K562 (cell line): ENCODE data around the gene RPTOR. TPM values are rescaled to one million over a fixed set of nuclear protein-coding genes. Genes with fewer than 3 reads are reported as not detected.

Experiments
- ATAC-seq: fragments of 200-7000 bp; cut with Tn5 transposase; 3 replicates; pipeline ENCODE4 v1.9.1; 2020; ENCODE audit warnings: moderate library complexity
- BruUV-seq: library from RNA; stranded (reverse); fragments of 400-500 nt; replicated peaks from 2 replicates; lab custom pipeline; 2021; lab: Mats Ljungman, UMichigan
- CTCF ChIA-PET: fragments of 300-600 bp; formaldehyde crosslinking; extraction: SDS; loops from one replicate; lab custom pipeline; 2021; ENCODE audit warnings: low intra/inter-chr PET ratio; lab: Yijun Ruan, JAX
- POLR2A ChIA-PET: fragments of 300-600, 350-650 bp; sonication (Branson Sonifier 250); formaldehyde crosslinking; extraction: SDS; loops from one replicate; lab custom pipeline; 2021; ENCODE audit warnings: antibody characterized with exemption, inconsistent platforms; lab: Yijun Ruan, JAX
- DNase-seq, 4 experiments: peaks; one replicate each; pipeline versions ENCODE4 v3.0.0 to v3.0.0-alpha.2; 2011 to 2018; ENCODE audit warnings: low spot score in 3 of 4, mixed read lengths in 3 of 4; ENCODE audit errors: extremely low read depth in 1 of 4
- FAIRE-seq: peaks from 2 replicates; lab custom pipeline; 2011; peaks lifted over from hg19 to GRCh38; lab: Jason Lieb, UNC
- H2AFZ ChIP-seq: 2 replicates; pipeline ENCODE4 v1.6.0; 2011; ENCODE audit warnings: low read depth, low read length, control low read depth, inconsistent platforms
- H3K27ac ChIP-seq: fragments of 200-600 bp; 3 replicates; pipeline ENCODE4 v1.8.0; 2011; ENCODE audit warnings: low read depth, mild to moderate bottlenecking, control low read depth, inconsistent platforms, low read length, moderate library complexity, mixed read lengths; ENCODE audit errors: extremely low read depth
- H3K27me3 ChIP-seq, 2 experiments: fragments of 300-600 bp in 1 of 2; 2 replicates in 1 of 2; 3 replicates in 1 of 2; pipeline versions ENCODE4 v1.6.0 to v1.8.0; 2011; ENCODE audit warnings: inconsistent platforms in 2 of 2, low read length in 2 of 2, mild to moderate bottlenecking in 1 of 2, mixed read lengths in 1 of 2, moderate library complexity in 1 of 2; ENCODE audit not compliant: control insufficient read depth in 2 of 2, insufficient read depth in 2 of 2
- H3K36me3 ChIP-seq: fragments of 300-600 bp; 3 replicates; pipeline ENCODE4 v1.8.0; 2011; ENCODE audit warnings: mild to moderate bottlenecking, low read length, inconsistent platforms; ENCODE audit not compliant: control insufficient read depth, insufficient read depth
- H3K4me1 ChIP-seq, 2 experiments: fragments of 200-600 bp in 1 of 2; replicated peaks in 1 of 2; 2 replicates in 1 of 2; 3 replicates in 1 of 2; pipeline versions ENCODE4 v1.5.1 to v1.8.0; 2011; ENCODE audit warnings: inconsistent platforms in 2 of 2, low read length in 2 of 2, mild to moderate bottlenecking in 1 of 2, mixed read lengths in 1 of 2, moderate library complexity in 1 of 2; ENCODE audit not compliant: control insufficient read depth in 2 of 2, insufficient read depth in 2 of 2
- H3K4me2 ChIP-seq: 2 replicates; pipeline ENCODE4 v1.6.1; 2011; ENCODE audit warnings: low read length, control low read depth, inconsistent platforms, mixed read lengths; ENCODE audit not compliant: insufficient read depth
- H3K4me3 ChIP-seq: fragments of 200-600 bp; sonication (generic), shearing (Covaris generic); 2 replicates; pipeline ENCODE4 v1.5.1; 2016; ENCODE audit warnings: control low read depth, inconsistent platforms
- H3K79me2 ChIP-seq: fragments of 200-600 bp; 3 replicates; pipeline ENCODE4 v1.8.0; 2011; ENCODE audit warnings: low read length, inconsistent platforms; ENCODE audit not compliant: control insufficient read depth, insufficient read depth
- H3K9ac ChIP-seq, 2 experiments: 2 replicates each; pipeline versions ENCODE4 v1.6.0 to v1.6.1; 2011; ENCODE audit warnings: low read depth in 2 of 2, low read length in 2 of 2, control low read depth in 1 of 2, inconsistent platforms in 1 of 2, mild to moderate bottlenecking in 1 of 2, mixed read lengths in 1 of 2; ENCODE audit not compliant: insufficient read depth in 1 of 2
- H3K9me1 ChIP-seq: one replicate; pipeline ENCODE4 v1.6.0; 2011; ENCODE audit warnings: inconsistent platforms, mild to moderate bottlenecking, low read length, moderate library complexity; ENCODE audit not compliant: control insufficient read depth, insufficient read depth
- H3K9me3 ChIP-seq: replicated peaks from 2 replicates; pipeline ENCODE4 v1.5.1; 2011; ENCODE audit warnings: low read depth, low read length, inconsistent platforms; ENCODE audit not compliant: control insufficient read depth, insufficient read depth
- H4K20me1 ChIP-seq: replicated peaks from 2 replicates; pipeline ENCODE4 v1.6.1; 2011; ENCODE audit warnings: low read length, inconsistent platforms, mixed read lengths; ENCODE audit not compliant: control insufficient read depth, insufficient read depth
- CBFA2T2 ChIP-seq: fragments of 450-650 bp; conservative IDR thresholded peaks from 2 replicates; pipeline ENCODE4 v1.6.1; 2017; ENCODE audit warnings: mild to moderate bottlenecking
- HCFC1 ChIP-seq: IDR thresholded peaks from 2 replicates; pipeline ENCODE4 v1.6.1; 2012; ENCODE audit warnings: low read depth, low read length, improper control_type of control experiment
- HDGF ChIP-seq: fragments of 450-650 bp; IDR thresholded peaks from 2 replicates; pipeline ENCODE4 v1.6.1; 2016
- PYGO2 ChIP-seq: fragments of 450-650 bp; IDR thresholded peaks from 2 replicates; pipeline ENCODE4 v1.6.1; 2016; ENCODE audit warnings: mild to moderate bottlenecking, missing genetic modification characterization, moderate library complexity, missing compliant biosample characterization
- ZNF140 ChIP-seq: fragments of 250-450 bp; sonication (Bioruptor Pico); IDR thresholded peaks from 2 replicates; pipeline ENCODE4 v1.8.0; 2021; ENCODE audit warnings: moderate library complexity, mild to moderate bottlenecking, inconsistent platforms
- ZNF175 ChIP-seq: fragments of 200-800 bp; sonication (Bioruptor generic); IDR thresholded peaks from 2 replicates; pipeline ENCODE4 v1.6.1; 2016; ENCODE audit warnings: low read depth, mild to moderate bottlenecking, missing genetic modification characterization, missing compliant biosample characterization
- ZNF584 ChIP-seq: fragments of 200-800 bp; sonication (Bioruptor generic); IDR thresholded peaks from 2 replicates; pipeline ENCODE4 v1.6.1; 2016; ENCODE audit warnings: low read depth, mild to moderate bottlenecking, missing genetic modification characterization, missing compliant biosample characterization
- ZNF655 ChIP-seq: fragments of 250-450 bp; sonication (Bioruptor Pico); IDR thresholded peaks from 2 replicates; pipeline ENCODE4 v1.5.0; 2021
- WGBS: fragments of 100-300 bp; shearing (Covaris generic); methylation state at CpG from one replicate; pipeline ENCODE4 v1.1.6; 2016; ENCODE audit warnings: low coverage, mixed read lengths; ENCODE audit not compliant: insufficient coverage; ENCODE audit errors: missing lambda C conversion rate; 5-methylcytosine and 5-hydroxymethylcytosine counted together
- in situ Hi-C: fragments of 300-500 bp; cut with MboI; formaldehyde crosslinking; loops from 4 replicates; pipeline ENCODE4 v1.15.0; 2018; ENCODE audit warnings: inconsistent platforms, mixed read lengths
- intact Hi-C: fragments of 100-400 bp; cut with micrococcal nuclease; formaldehyde crosslinking; loops from 2 replicates; pipeline ENCODE4 v1.14.2; 2022
- polyA plus RNA-seq, 8 experiments: library from polyadenylated mRNA; depleted of rRNA in 4 of 8; stranded (reverse) in 5 of 8; unstranded in 3 of 8; fragments of >200 nt; fragmentation: Nextera tagmentation in 2 of 8; fragmentation: Illumina TruSeq in 1 of 8; extraction: Ambion mirVana in 2 of 8; extraction: Trizol in 1 of 8; gene quantifications; 2 replicates each; pipeline versions ENCODE4 v1.2.1 to v1.2.3, GENCODE V29; 2011 to 2014; ENCODE audit warnings: inconsistent platforms in 1 of 8, missing spikeins in 1 of 8
- total RNA-seq, 7 experiments: library from RNA; depleted of rRNA in 6 of 7; stranded (reverse); fragments of >200 nt in 6 of 7; fragmentation: Illumina TruSeq in 2 of 7; extraction: Trizol in 2 of 7; gene quantifications; 2 replicates each; pipeline versions ENCODE4 v1.2.1 to v1.2.3, GENCODE V29; 2011 to 2021; ENCODE audit warnings: low replicate concordance in 1 of 7
- TF ChIP-seq, protein P1 (sequence below): fragments of 250-450 bp; sonication (Bioruptor Pico); IDR thresholded peaks from 2 replicates; pipeline ENCODE4 v1.4.0; 2020; ENCODE audit warnings: borderline replicate concordance
- TF ChIP-seq, protein P2 (sequence below), 2 experiments: fragments of 450-650 bp; formaldehyde crosslinking in 1 of 2; IDR thresholded peaks; 2 replicates each; pipeline versions ENCODE4 v1.4.0 to v1.6.1; 2014 to 2020; ENCODE audit warnings: mild to moderate bottlenecking in 2 of 2, borderline replicate concordance in 1 of 2, low read depth in 1 of 2

Gene RPTOR
- total and polyA plus RNA-seq, 9 of the 15 experiments (the other 6 are each of a cell fraction or from before 2014, with no cell fraction given) = 0.24 to 54.1 (median 10.2) TPM

DNA sequence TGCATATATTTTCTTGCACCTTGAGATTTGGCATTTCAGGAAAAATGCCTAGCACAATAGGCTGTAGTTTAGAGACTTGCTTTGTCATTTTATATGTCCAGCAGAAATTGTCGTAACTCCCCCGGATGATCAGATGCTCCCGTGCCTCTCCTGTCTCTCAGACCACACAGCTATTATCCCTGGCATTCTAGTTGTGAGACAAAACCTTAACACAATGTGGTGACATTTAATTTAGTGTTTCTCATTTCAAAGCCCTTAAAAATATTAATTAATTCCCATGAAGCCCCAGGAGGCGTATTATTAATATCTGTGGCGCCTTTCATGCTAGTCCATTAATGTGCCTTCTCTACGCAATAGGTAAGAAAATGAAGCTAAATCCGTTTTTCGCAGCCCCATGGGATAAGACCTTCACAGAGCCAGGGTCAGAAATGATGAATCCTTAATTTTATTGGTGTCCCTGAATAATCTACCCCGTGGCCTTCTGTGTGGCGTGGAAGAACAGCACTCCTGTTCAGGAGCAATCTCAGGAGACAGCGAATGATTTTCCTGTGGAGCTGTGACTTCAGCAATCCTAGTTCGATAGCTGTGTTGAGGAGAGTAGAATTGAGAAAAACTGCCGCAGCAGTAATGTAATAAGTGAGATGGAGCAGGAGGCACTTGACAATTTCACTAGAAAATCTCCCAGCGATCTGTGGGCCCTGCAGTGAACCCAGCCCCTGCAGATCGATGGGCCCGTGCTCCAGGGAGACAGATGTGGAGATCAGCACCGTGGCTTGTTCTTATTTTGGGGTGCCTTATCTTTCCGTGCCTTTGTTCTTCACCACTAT, 157.9 kb downstream of the RPTOR start:
- intact Hi-C loops (no loop called here), in situ Hi-C loops (no loop called here)
- ATAC-seq (no peak), FAIRE-seq (no peak), DNase-seq (no peak)
- no peak overlapping the region for H3K4me2 ChIP-seq
- H3K9ac ChIP-seq = no peak overlapping the region
- peaks cover under 1% of the 10 kb centered on the region; the same call in 1 of the 3 replicates for H3K36me3 ChIP-seq
- H2AFZ ChIP-seq = no peak overlapping the region
- H3K4me1 ChIP-seq = peaks cover 0 to 15% of the 10 kb centered on the region in 2 experiments; a peak in 2 of 5 replicates
- no peak overlapping the region for H3K27ac ChIP-seq
- no TSS peak for BruUV-seq
- no peak overlapping the region for H3K4me3 ChIP-seq
- peaks cover 7% of the 10 kb centered on the region for H3K9me1 ChIP-seq
- H4K20me1 ChIP-seq = peaks cover 7% of the 10 kb centered on the region; the same call in 1 of the 2 replicates
- H3K27me3 ChIP-seq = no peaks in the 10 kb centered on the region
- ChIA-PET CTCF (no interaction called here), POLR2A (interaction anchor here (1.5 kb wide), 1 partner anchor 13 kb away, joined by 3 read pairs; no protein-coding TSS in a partner anchor)
- H3K79me2 ChIP-seq = peaks cover 50% of the 10 kb centered on the region
- H3K9me3 ChIP-seq = no peaks in the 10 kb centered on the region
- WGBS = 74% methylated on average over 18 of the region's 18 CpGs
- TF ChIP-seq, protein P1, sequence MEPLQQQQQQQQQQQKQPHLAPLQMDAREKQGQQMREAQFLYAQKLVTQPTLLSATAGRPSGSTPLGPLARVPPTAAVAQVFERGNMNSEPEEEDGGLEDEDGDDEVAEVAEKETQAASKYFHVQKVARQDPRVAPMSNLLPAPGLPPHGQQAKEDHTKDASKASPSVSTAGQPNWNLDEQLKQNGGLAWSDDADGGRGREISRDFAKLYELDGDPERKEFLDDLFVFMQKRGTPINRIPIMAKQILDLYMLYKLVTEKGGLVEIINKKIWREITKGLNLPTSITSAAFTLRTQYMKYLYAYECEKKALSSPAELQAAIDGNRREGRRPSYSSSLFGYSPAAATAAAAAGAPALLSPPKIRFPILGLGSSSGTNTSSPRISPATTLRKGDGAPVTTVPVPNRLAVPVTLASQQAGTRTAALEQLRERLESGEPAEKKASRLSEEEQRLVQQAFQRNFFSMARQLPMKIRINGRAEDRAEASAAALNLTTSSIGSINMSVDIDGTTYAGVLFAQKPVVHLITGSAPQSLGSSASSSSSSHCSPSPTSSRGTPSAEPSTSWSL (CRISPR knock-in tag) = no peak
- TF ChIP-seq HCFC1 = no peak
- no peak for TF ChIP-seq PYGO2 (tag)
- no peak for TF ChIP-seq HDGF
- TF ChIP-seq ZNF175 (CRISPR knock-in tag) = no peak
- no peak for TF ChIP-seq ZNF140
- no peak for TF ChIP-seq ZNF584 (CRISPR knock-in tag)
- no peak for TF ChIP-seq ZNF655 (CRISPR knock-in tag)
- no peak for TF ChIP-seq CBFA2T2
- TF ChIP-seq, protein P2, sequence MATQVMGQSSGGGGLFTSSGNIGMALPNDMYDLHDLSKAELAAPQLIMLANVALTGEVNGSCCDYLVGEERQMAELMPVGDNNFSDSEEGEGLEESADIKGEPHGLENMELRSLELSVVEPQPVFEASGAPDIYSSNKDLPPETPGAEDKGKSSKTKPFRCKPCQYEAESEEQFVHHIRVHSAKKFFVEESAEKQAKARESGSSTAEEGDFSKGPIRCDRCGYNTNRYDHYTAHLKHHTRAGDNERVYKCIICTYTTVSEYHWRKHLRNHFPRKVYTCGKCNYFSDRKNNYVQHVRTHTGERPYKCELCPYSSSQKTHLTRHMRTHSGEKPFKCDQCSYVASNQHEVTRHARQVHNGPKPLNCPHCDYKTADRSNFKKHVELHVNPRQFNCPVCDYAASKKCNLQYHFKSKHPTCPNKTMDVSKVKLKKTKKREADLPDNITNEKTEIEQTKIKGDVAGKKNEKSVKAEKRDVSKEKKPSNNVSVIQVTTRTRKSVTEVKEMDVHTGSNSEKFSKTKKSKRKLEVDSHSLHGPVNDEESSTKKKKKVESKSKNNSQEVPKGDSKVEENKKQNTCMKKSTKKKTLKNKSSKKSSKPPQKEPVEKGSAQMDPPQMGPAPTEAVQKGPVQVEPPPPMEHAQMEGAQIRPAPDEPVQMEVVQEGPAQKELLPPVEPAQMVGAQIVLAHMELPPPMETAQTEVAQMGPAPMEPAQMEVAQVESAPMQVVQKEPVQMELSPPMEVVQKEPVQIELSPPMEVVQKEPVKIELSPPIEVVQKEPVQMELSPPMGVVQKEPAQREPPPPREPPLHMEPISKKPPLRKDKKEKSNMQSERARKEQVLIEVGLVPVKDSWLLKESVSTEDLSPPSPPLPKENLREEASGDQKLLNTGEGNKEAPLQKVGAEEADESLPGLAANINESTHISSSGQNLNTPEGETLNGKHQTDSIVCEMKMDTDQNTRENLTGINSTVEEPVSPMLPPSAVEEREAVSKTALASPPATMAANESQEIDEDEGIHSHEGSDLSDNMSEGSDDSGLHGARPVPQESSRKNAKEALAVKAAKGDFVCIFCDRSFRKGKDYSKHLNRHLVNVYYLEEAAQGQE (IDR thresholded peaks at IDR 0.05; ENCODE audit: borderline replicate concordance) = no peak
- TF ChIP-seq, protein P2 (CRISPR knock-in tag; IDR thresholded peaks at IDR 0.05; ENCODE audit: low read depth) = no peak
